Measurements from ENCODE around the gene GOLM1.

Gene GOLM1

GRCh38 chr9:86126998-86127972 lies 27.9 kb upstream of the GOLM1 start (continued):
- TF ChIP-seq PRDM1 (tag by site-specific recombination; IDR thresholded peaks at IDR 0.05) = no peak
- no peak for TF ChIP-seq ZNF747 (tag by site-specific recombination; IDR thresholded peaks at IDR 0.05)
- TF ChIP-seq ZFHX2 (tag by site-specific recombination; conservative IDR thresholded peaks at IDR 0.05) = no peak
- peak; percentile 95 for TF ChIP-seq TRIM28 (IDR thresholded peaks at IDR 0.05; ENCODE audit: borderline replicate concordance, low read length)
- no peak for TF ChIP-seq GLI2 (tag by site-specific recombination; IDR thresholded peaks at IDR 0.05; ENCODE audit: borderline replicate concordance, low read depth)
- TF ChIP-seq SALL2 (tag by site-specific recombination; IDR thresholded peaks at IDR 0.05; ENCODE audit: borderline replicate concordance) = no peak
- TF ChIP-seq KLF7 (tag by site-specific recombination; IDR thresholded peaks at IDR 0.05; ENCODE audit: borderline replicate concordance) = no peak
- TF ChIP-seq MEIS1 (CRISPR knock-in tag; IDR thresholded peaks at IDR 0.05; ENCODE audit: borderline replicate concordance) = no peak
- no peak for TF ChIP-seq ZNF624 (tag by site-specific recombination; IDR thresholded peaks at IDR 0.05)
- no peak for TF ChIP-seq ZNF266 (tag by site-specific recombination; IDR thresholded peaks at IDR 0.05; ENCODE audit: low read depth)
- TF ChIP-seq ZNF707 (tag by site-specific recombination; IDR thresholded peaks at IDR 0.05) = no peak
- TF ChIP-seq ZBTB6 (tag by site-specific recombination; IDR thresholded peaks at IDR 0.05) = no peak
- TF ChIP-seq ATF2 (tag by site-specific recombination; IDR thresholded peaks at IDR 0.05; ENCODE audit: low read depth) = peak; percentile 6
- TF ChIP-seq ZNF488 (tag by site-specific recombination; IDR thresholded peaks at IDR 0.05) = no peak
- peak; percentile 68 for TF ChIP-seq ZEB2 (tag by site-specific recombination; IDR thresholded peaks at IDR 0.05)
- no peak for TF ChIP-seq PRDM2 (tag by site-specific recombination; IDR thresholded peaks at IDR 0.05; ENCODE audit: borderline replicate concordance)
- no peak for TF ChIP-seq ZNF645 (tag by site-specific recombination; IDR thresholded peaks at IDR 0.05)
- TF ChIP-seq IKZF3 (tag by site-specific recombination; IDR thresholded peaks at IDR 0.05) = no peak; the same call in 1 of the 2 replicates
- TF ChIP-seq ZBTB17 (tag by site-specific recombination; IDR thresholded peaks at IDR 0.05) = peak; percentile 75
- TF ChIP-seq BCL11A (tag by site-specific recombination; IDR thresholded peaks at IDR 0.05; ENCODE audit: low read depth) = peak; percentile 77; the same call in 1 of the 2 replicates
- TF ChIP-seq ZNF280C (tag by site-specific recombination; IDR thresholded peaks at IDR 0.05) = no peak
- peak; percentile 42; the same call in 1 of the 2 replicates for TF ChIP-seq ZSCAN4 (tag by site-specific recombination; IDR thresholded peaks at IDR 0.05)
- 0 out of 2 replicates have a peak, but pooled peaks have one; percentile 42 for TF ChIP-seq SP3 (tag by site-specific recombination; IDR thresholded peaks at IDR 0.05)
- peak; percentile 90 for TF ChIP-seq TCF7L2 (IDR thresholded peaks at IDR 0.05; ENCODE audit: borderline replicate concordance, low read depth, low read length)

Data from HEK293 (cell line).